A549 treated with Hydrocortisone at 1 μM for 4 hours (cell line): ENCODE results near the gene TFAP2A. TPM values are rescaled to one million over a fixed set of nuclear protein-coding genes. Genes with fewer than 3 reads are reported as not detected.

Experiments
- total RNA-seq: library from RNA; stranded (reverse); fragments of 200-300 nt; extraction: Qiagen RNA extraction; gene quantifications from 5 replicates; pipeline ENCODE4 v1.2.3, GENCODE V29; 2022

The TFAP2A gene
- total RNA-seq: 9.1 to 10.4 TPM (median 9.5 TPM) in 5 replicates

GRCh38 chr6:10414756-10415616 lies at the start of gene TFAP2A:
TSS of gene TFAP2A (minus strand) at chr6:10415074. CDS start at chr6:10414991, 83 bp downstream.

Other genes with a start within 250 kb of the TFAP2A start
- 4.6 to 7.8 TPM (median 4.9 TPM) in 5 replicates for gene GCNT2, start 106.3 kb upstream of the TFAP2A start, total RNA-seq